GM12891 (cell line): ENCODE results near the gene HOXA10.

ENCODE experiments used
- DNase-seq: peaks from one replicate; pipeline ENCODE4 v3.0.0; 2011; ENCODE audit warnings: low spot score; ENCODE audit not compliant: insufficient read length
- FAIRE-seq: peaks from 2 replicates; lab custom pipeline; 2011; peaks lifted over from hg19 to GRCh38; lab: Jason Lieb, UNC
- PAX5 ChIP-seq: IDR thresholded peaks from 2 replicates; pipeline ENCODE4 v1.6.1; 2011; ENCODE audit warnings: low read length, moderate library complexity, mild to moderate bottlenecking; ENCODE audit not compliant: insufficient read depth, severe bottlenecking
- POLR2A ChIP-seq: IDR thresholded peaks from 2 replicates; pipeline ENCODE4 v1.6.1; 2011; ENCODE audit warnings: low read depth, low read length, control low read depth
- POLR2AphosphoS5 ChIP-seq: IDR thresholded peaks from 2 replicates; pipeline ENCODE4 v1.6.1; 2011; ENCODE audit warnings: low read depth, low read length, control low read depth
- POU2F2 ChIP-seq: IDR thresholded peaks from 2 replicates; pipeline ENCODE4 v1.6.1; 2011; ENCODE audit warnings: low read depth, mild to moderate bottlenecking, control low read depth, low read length, moderate library complexity
- SPI1 ChIP-seq: IDR thresholded peaks from 2 replicates; pipeline ENCODE4 v1.6.1; 2011; ENCODE audit warnings: low read depth, low read length, control low read depth
- TAF1 ChIP-seq: IDR thresholded peaks from 2 replicates; pipeline ENCODE4 v1.6.1; 2011; ENCODE audit warnings: low read depth, low read length, control low read depth

HOXA10 gene

DNA sequence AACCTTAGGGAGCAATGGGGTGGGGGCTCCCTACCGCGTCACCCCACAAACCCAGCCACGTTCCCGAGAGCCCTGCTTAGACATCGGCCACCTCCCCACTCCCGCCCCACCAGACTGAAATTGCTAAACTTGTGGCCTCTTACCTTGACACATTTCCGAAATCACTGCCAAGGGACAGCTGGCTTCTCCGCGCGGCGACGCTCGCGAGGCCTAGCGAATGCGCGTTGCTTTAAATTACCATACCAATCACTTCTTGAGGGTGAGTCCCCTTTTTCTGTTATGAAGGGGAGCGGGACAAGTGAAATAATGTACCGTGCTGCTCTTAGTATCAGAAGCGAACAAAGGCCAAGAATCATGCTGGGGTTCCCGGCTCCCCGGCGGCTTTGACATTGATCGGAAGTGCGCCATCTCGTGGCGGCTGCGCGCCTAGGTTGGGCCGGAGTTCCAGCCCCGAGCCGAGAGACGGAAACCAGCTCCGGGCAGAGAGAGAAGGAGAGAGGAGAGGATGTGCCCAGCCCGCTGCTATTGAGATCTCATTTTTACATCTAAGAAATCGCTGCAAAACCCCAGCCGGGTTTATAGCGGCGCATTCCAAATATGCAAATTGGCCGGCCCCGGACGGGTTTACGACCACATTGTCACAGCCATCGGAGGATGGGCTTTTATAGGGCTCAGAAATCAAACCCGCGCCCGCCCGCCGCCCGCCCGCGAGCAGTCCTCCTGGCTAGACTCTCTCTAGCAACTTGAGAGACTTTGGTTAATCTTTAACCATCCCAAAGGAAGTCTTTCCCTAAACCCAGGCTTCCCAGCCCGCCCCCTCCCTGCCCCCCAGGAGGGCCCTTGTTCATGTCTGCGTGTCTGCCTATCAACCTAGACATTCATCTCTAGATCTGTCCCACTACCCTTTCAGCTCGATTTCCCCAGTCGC is 5.6 kb upstream of the HOXA10 start:
- no peak for DNase-seq
- FAIRE-seq: no peak
- TF ChIP-seq POLR2A: no peak
- TF ChIP-seq SPI1: no peak
- no peak for TF ChIP-seq POLR2AphosphoS5
- no peak for TF ChIP-seq POU2F2
- TF ChIP-seq PAX5: no peak
- TF ChIP-seq TAF1: no peak

DNA sequence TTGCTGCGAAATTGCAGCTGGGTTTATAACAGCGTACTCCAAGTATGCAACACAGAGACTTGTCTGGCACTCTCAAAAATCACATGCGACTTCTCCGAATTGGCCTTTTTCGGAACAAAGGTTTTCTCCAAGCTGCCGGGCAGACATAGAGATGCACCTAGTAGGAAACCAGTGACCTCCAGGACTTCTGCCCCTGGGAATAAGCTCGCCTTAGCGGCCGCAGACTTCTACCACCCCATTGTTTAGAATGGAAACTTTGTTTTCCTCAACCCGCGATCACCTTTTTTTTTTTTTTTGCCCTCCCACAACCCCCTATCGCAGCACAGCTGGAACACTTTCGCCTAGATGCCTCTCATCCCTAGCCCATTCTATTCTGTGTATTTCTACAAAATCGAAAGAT is 4.9 kb upstream of the HOXA10 start:
- DNase-seq: no peak
- no peak for FAIRE-seq
- TF ChIP-seq SPI1 (no peak), POU2F2 (no peak), POLR2AphosphoS5 (no peak), POLR2A (no peak), PAX5 (no peak), TAF1 (no peak)

DNA sequence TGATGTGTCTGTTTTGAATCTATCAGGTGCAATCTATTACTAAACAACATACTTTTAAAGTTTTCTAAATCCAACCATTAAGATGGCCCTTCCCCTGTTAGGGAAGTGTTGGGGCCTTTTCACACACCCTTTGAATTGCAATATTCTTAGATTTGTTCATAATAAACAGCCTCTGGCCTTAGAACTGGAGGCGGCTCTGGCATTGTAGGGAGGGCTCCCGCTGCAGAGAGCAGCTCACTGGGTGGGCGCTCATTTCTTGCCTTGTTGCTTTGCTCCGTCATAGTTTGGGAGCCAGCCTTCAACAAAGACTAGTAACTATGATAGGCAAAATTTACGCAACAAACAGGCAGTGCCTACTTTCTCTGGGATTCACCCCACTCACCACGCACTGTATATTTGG is 4.2 kb upstream of the HOXA10 start:
- FAIRE-seq (no peak), DNase-seq (no peak)
- TF ChIP-seq TAF1 (no peak), POLR2AphosphoS5 (no peak), POU2F2 (no peak), POLR2A (no peak), SPI1 (no peak), PAX5 (no peak)

DNA sequence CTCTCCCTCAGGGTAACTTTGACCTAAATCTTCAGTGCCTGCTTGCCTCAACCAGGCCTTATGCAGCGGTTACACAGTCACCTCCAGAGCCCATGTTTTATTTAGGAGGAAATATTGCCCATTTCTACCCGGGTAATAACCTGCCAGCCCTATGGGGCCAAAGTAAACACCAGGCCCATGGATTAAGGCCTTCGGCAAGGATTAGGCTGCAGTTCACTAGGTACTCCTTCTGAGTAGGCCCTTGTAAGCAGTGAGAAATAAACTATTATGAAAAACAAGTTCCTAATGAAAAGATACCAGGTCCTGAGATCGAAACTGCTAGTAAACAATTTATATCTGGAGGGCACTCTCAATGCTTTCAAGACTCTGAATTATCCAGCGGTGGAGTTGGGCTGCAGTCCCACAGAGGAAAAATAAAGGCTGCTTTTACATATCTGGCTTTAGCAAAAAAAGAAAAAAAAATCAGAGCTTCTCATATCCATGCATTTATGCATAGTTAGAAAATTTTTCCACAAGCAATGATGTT is 3.7 kb upstream of the HOXA10 start:
- TF ChIP-seq PAX5 (no peak), POLR2A (no peak), SPI1 (no peak), POLR2AphosphoS5 (no peak), POU2F2 (no peak), TAF1 (no peak)
- FAIRE-seq: no peak
- DNase-seq: no peak

DNA sequence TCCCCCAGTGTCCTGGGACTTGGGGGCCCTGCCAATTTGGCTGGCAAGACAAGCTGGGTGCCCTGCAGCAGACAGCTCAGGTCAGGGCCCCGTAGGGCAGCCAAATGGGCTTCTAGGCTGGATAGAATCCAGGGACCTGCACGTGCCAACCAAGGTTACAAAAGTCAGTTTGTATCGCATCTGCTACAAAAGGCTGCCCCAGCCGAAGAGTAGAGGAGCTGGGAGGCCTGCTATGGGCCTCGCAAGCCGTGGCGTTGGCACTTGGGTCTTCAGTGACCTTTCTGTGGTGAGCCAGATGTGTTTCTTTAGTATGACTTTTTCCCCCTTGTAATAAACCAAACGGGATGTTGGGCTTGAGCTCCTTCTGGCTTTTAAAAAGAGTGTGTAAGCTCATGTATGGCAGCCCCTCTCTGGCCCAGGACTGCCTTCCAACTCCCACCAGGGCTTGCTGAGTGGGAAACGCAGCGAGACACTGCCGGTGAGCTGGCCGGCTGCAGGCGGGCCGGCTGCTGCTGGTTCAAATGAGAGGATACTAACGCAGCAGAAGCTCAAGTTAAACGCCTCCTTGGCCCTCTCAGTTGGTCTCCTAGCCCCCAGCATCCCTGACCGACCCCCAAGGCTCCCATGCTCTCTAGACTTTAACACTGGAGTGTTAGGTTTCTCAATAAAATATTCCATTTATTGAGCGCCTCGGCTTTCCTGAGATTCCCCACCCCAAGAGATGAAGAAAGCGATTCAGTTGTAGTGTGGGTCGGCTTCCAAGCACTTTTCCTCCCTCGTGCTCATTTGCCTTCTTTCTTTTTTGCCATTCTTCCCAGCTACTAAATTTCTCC is 3.1 kb upstream of the HOXA10 start:
- FAIRE-seq (no peak), DNase-seq (no peak)
- TF ChIP-seq PAX5 (no peak), TAF1 (no peak), POU2F2 (no peak), POLR2AphosphoS5 (no peak)

DNA sequence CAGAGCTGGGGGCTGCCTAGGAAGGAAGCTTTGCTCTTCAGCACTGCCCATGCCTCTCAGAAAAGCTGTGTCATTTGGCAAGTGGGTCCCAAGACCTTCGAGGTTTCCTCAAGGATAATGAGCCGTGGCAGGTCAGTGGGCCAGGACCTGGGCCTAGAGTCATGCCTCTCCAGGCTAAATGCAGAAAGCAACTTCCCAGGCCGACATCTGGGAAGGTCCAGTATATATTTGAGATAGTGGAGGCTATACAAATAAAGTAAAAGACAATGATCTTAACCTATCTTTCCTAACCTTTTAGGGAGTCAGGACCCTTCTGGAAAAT is 2.4 kb upstream of the HOXA10 start:
- DNase-seq: no peak
- TF ChIP-seq POU2F2 (no peak), TAF1 (no peak), POLR2AphosphoS5 (no peak), SPI1 (no peak), PAX5 (no peak), POLR2A (no peak)
- FAIRE-seq: no peak

DNA sequence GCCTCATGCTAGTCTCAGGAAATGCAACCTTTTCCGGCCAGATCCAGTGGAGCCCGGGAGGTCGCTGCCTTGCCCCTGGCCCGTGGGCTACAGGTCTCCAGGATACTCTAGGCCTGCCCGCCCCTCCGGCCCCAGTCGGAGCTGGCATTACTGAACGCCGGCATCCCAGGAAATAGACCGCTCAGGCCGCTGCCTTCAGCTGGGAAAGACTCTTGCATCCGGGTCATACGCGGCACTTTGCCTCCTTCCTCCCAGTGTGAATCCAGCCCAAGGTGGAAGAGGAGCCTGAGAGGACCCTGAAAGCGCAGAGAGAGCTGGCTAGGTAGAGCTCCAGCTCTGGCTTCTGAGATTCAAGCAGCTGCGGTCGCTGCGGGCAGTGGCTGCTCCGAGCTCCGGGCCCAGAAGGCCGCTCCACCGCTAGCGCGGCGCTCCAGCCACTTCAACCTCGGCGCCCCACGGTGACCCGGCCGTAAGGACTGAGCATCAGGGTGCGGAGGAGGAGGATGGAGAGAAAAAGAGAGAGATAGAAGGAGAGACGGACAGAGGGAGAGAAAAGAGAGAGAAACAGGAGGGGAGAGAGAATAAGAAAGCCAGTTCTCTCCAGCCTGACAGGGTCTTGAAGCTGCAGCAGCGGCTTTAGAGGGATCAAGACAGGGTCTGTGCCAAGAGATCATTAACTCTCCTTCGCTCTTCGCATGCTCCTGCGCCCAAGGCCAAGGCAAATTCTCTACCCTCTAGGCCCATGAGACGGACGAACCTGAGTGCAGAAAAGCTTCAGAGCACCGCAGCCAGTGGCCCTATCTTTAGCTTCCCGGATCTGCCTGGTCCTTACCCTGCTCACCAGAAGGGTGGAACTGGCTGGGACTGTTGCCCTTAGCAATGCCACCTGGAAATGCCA is 1.8 kb upstream of the HOXA10 start:
- FAIRE-seq: no peak
- TF ChIP-seq PAX5: no peak
- TF ChIP-seq POU2F2: no peak
- no peak for TF ChIP-seq TAF1
- no peak for TF ChIP-seq POLR2A
- no peak for TF ChIP-seq POLR2AphosphoS5
- no peak for TF ChIP-seq SPI1
- no peak for DNase-seq

DNA sequence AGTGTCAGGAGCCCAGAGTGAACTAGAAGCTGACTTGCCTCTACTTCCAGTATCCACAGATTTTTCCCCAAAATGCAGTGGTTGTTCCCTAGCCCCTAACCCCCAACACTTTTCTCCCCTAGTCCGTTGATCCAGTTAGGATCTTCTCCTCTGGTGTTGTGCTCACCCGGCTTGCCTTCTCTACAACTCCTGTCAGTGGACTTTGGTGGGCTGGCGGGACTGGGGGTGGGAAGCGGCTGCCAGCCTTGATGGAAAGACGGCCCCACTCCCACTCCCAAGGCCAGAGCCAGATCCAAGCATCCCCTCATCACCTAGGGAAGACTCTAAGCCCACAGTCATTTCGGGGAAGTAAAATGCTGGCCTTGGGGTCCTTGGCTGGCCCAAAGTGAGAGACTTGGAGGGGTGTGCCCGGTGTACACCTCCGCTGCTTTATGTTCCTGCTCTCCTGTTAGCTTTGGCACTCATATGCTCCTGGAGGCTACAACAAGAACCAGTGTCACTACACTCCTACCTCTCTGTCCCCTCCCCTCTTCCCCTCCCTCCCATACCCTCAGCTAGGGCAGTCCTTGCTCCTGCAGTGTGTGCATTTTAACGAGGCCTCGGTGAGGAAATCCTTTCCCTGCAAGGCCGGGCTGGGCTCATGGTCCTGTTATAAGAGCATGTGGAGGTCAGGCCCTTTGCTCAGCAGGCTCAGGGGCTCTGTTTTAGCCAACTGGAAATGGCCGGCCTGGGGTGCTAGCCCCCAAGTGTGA is 930 bp upstream of the HOXA10 start:
- DNase-seq (no peak), FAIRE-seq (no peak)
- TF ChIP-seq TAF1 (no peak), SPI1 (no peak), POU2F2 (no peak), POLR2A (no peak), POLR2AphosphoS5 (no peak), PAX5 (no peak)

DNA sequence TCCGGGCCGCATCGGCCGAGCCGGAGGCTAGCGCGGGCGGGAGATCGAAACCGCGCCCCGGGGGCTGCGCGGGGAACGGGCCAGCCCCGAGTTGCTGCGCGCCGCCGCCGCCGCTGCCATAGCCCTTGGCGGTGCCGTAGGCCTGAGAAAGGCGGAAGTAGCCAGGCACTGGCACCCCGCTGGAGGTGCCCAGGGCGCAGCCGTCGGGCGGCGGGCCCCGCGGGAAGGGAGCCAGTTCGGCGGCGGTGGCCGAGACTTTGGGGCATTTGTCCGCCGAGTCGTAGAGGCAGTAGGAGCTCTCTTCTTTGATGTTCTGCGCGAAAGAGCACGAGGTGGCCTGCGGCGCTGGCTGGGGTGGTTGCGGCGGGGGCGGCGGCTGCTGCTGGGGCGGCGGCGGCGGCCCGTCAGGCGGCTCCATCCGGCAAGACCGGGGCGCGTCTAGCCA is 587 bp downstream of the HOXA10 start:
- no peak for DNase-seq
- TF ChIP-seq SPI1 (no peak), POU2F2 (no peak), POLR2A (no peak), PAX5 (no peak), TAF1 (no peak), POLR2AphosphoS5 (no peak)
- FAIRE-seq: no peak
